ENCODE results near the gene RBKS.

The RBKS gene

DNA sequence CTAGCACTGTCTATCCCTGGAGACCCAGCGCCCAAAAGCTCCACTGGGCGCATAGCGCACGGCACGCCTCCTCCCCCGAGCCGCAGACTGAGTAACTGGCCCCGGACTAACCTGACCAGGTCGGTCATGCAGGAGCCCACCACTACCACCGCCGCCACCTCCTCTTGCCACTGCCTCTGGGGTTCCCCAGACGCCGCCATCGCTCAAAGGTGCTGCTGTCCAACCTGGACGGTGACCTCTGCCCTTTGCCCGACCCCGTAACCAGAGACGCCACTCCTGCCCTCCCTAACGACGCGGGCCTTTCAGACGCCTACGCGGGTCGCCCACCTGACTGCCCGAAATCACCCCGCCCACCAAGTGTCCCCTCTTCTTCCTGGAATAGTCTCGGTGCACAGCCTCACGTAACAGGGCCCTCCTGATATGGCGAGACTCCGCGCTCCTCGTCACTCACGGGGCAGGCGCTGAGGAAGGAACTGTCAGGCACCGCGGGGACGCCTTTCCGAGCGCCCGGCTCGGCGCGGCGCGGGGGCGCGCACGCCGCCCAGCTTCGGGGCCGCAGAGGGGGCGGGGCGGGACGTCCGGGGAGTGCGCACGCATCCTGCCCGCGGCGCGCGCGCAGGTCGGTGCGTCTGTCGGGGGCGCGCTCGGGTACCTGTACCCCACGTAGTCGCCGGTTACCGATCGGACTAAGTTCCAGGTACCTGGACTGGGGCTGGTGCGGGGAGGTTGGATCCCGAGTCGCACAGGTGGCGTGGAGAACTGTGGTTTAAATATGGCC is at the start of gene RBKS, which contains the start of gene BABAM2:
TSS of gene RBKS (minus strand) at position 242 of the 778 bp plus-strand sequence. CDS start at position 200, 42 bp downstream.
TSS of gene BABAM2 (plus strand) at position 584 of the 778 bp plus-strand sequence. CDS start 3,828 bp downstream, outside the sequence.
- DNase-seq = peak; percentile 84 to 95 (median 86)

GRCh38 chr2:27935026-27935425 is 44.8 kb upstream of the RBKS start:
- DNase-seq = no peak

DNA sequence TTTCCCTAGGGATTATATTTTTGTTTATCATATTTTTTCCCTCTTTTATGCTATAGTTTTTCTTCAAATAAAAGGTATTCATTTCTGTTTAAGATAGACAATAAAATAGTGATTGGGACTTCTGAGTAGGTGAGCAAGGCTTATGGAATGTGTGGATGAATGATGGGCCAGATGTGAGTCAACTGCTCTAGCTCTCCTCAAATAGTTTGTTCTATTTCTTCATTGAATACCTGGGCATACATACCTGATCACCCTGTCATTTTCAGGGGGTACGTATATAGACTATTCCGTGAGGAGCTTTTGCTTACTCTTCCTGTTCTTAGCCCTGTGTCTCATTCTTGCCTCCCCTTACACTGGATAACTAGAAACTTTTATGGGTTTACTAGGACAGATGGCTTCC is 42.2 kb upstream of the RBKS start:
- no peak for DNase-seq

DNA sequence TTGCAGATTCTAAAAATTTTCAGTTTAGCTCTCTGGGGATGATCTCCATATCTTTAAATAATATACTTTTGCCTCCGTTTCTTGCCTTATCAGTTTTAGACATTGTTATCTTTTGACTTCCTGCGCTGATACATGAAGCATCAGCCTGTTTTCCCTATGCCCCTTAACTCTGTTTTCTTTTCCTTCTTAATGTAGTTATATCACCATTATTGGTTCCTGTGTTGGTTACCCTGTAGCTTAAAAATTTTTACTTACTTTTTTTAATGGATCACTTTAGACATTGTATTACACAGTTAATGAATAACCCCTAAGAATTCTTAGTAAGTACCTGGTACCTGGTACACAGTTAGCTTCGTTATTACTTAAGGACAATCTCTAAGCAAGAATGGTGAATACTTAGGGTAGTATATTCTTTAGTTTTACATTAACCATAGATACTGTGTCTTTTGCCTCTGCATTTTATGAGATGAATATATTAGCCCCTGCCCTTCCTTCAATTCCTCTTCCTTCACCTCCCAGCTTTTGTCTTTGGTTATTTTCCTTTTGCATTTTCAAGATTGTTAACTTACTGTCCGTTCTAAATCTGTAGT is 41.3 kb upstream of the RBKS start:
- no peak for DNase-seq

DNA sequence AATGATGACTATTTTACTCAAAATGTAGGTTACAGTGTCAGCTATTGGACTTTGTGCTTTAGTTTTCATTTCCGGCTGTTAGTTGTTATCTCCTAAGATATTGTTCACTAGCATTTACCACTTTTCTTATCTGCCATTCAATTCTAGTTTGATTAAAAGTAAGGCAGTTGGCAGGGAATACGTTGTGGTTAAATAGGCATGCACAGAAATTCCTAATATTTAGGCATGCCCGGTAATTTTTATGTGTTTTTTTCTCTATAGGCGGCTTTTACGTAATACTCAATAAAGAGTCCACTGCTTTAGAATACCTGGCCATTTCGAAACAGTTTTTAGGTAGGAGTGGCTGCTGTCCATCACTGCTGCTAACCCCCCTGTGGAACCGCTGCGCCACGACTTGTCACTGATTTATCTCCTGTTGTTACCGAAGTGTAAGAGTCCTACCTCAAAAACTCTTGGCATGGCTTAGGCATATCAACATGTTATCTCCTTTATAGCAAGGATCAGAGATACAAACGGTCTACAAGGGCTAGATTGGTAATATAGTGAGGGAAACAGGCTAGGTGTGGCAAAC is 39.8 kb upstream of the RBKS start:
- no peak for DNase-seq

DNA sequence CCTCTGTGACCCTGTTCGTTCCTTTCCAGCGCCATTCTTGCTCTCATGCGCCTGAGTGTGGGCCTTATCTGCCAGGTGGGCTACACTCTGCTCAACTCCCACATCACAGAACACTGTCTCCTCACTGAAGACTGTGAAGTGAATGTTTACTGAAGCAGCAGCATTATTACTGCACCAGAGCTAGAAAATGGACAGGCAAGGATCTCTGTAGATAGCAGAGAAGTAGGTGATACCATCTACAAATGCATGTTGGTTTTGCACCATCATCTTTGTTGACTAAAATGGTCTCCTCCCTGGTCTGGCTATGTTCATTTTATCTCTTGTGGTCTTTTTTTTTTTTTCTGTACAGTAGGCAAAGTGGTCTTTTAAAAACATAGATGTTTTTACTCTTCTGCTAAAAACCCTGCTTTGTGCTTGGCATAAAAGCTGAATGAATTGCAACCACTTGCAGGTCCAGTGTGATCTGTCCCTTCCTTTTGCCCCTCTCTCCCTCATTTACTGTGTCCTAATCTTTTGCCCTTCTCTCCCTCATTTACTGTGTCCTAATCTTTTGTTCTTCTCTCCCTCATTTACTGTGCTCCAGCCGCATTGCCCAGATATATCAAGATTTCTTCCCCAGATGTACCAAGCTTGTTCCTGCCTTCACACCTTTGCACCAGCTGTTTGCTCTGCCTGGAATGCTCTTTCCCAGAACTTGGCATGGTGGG is 35.7 kb upstream of the RBKS start:
- no peak for DNase-seq

- no peak for DNase-seq
Measured at GRCh38 chr2:27922842-27923241, 32.7 kb upstream of the RBKS start.

DNA sequence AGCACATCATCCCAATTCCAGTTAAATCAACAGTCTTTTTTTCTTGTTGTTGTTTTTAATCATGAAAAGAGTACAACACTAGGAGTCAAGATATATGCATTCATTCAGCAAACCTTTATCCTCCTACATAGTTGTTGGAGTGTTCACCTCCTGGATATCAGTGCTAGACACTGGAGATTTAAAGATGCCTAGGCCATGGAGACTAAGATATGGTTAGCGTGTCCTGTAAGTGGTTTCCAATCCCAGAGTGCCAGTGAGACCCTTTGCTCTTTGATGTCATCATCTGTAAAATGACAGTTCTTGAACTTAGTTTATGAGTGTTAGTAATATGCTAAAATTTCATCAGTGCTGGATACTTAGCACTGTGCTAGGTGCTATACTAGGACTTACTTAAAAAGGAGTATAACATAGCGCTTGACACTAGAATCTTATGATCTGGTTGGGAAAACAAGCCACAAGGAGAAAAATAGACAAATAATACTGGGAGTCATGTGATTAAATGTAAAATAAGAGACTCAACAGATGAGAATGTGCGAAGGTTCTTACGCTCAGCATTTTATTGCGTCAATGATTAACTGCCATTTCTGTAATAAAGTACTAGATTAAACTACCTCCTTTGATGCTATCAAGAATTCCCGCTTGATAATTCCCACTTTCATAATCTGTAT is 31.8 kb upstream of the RBKS start:
- no peak for DNase-seq

DNA sequence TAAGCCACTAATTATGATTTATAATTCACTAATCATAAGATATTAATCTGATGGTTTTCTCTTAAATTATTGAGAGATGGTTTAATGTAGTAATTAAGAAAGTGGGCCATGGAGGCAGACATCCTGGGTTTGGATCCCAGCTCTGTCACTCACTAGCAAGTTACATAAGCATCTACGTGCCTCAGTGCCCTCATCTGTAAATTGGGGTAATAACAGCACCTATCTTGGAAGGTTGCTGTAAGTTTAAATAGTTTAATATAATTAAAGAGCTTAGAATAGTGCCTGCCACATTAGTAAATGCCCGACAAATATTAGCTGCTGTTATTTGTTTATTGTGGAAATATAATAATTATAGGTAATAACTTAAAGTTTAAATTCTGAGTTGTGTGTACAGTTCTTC is 31.2 kb upstream of the RBKS start:
- DNase-seq = no peak

DNA sequence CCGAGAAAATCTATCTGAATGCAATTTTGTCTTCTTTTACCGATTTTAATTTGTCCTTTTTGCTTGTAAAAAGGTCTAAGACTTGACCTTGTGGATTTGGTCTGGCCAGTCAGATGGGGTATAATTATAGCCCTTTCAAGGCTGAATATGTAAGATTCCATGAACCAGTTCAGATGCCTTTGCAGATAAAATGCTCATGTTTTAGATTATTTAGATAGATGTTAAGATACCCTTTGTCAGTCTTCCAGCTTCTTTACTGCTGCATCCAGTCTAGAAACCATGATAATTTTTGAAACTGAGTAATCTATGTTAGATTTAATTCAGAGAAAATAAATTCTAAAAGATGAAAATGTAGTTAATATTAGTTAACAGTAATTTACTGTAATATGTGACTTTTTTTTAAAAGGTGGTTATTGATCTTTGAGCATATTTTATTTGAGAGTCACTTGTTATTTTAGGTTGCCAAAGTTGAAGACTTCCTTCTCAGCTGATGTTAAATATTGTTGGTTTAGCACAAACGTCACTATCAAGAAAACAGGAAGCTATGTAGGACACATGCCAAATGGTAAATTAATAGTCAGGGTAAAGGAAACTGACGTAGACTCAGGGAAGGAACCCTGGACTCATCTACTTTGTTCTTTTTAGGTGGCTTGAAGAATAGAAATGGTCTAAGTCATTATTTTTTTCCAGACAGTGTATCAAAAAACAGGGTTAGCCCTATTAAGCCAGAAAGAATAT is 30.1 kb upstream of the RBKS start:
- DNase-seq = peak in 3 of 6 experiments; percentile 28 to 35 (median 29)

- DNase-seq = no peak
Measured at GRCh38 chr2:27916293-27916995, 26.3 kb upstream of the RBKS start.

DNA sequence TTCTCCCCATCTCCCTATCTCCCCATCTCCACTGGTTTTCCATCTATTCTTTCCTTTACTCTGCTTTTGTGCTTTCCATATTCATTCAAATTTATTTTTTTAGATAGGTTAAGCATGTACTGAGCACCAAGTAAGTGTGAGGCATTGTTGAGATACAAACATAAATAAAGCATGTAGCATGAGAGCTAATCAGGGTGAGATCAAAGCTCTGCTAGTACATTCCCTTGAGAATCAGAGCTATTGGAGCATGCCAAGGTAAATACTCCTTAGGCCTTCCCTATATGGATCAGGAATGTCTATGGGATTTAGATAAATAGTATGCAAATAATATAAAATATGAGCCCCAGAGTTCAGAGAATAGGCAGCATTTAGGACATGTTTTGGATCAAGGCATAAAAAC is 25.7 kb upstream of the RBKS start:
- no peak for DNase-seq

- DNase-seq = no peak
Measured at GRCh38 chr2:27915191-27915590, 25.0 kb upstream of the RBKS start.

- DNase-seq = no peak
Measured at GRCh38 chr2:27914805-27915175, 24.6 kb upstream of the RBKS start.

- DNase-seq = no peak
Measured at GRCh38 chr2:27914041-27914804, 24.0 kb upstream of the RBKS start.

GRCh38 chr2:27912512-27912911 is 22.3 kb upstream of the RBKS start:
- no peak for DNase-seq

GRCh38 chr2:27911458-27912210 is 21.4 kb upstream of the RBKS start:
- DNase-seq = no peak

- no peak for DNase-seq
Measured at GRCh38 chr2:27909901-27910300, 19.7 kb upstream of the RBKS start.

DNA sequence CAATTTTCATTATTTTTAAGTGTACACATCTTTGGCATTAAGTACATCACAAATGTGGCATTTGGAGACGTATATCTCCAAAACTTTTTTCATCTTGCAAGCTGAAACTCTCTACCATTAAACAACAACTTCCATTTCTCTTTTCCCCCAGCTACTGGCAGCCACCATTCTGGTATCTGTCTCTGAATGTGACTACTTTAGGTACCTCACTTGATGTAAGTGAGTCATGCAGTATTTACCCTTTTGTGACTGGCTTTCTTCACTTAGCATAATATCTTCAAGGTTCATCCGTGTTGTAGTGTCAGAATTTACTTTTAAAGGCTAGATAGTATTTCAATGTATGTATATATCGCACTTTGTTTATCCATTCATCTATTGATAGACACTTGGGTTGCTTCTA is 17.4 kb upstream of the RBKS start:
- DNase-seq = no peak

DNA sequence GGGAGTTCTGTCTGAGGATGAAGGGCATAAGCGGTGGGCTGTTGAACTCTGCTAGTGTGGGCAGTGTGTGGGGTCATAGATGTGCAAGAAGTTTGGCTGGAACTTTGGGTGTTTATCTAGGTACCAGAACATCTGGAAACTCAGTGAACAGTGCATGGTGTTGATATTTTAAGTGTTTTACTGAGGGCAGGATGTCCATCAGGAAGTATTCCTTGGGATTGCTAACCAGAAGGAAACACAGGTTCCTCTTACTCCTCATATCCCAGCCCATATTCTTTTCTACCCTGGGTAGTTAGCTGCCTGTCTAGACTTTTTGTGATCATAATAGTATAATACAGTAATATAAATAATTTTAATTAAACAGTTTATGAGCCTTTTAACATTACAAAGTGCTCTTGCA is 15.9 kb upstream of the RBKS start:
- DNase-seq = no peak
